ENCODE data around the gene ZNF664.

Gene ZNF664

DNA sequence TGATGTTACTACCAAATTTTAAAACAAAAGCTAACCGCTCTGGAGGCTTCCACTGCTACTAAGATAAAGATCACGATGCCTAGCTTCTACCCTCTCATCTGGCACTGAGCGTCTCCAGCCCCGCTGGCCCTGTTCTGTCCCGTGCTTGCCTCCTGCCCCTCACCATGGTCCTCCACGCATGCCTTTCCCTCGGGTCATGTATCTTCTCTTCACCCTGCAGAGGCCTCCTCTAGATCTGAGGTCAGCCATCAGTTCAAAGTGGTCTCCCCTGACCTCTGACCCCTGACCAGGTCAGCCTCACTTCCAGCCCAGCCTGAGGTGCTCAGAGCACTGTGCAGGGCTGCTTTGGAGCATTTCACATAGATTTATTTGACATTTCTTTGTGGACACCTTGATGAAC, 28.3 kb downstream of the ZNF664 start:
- Histone ChIP-seq H3K4me3 (ENCODE audit: extremely low read depth, insufficient read depth, low read length, poor library complexity, severe bottlenecking) (no peak overlapping the region), H3K9me3 (ENCODE audit: control insufficient read depth, low read length) (no peaks in the 10 kb centered on the region), H3K36me3 (ENCODE audit: control insufficient read depth, insufficient read depth, low read length) (peaks cover 83% of the 10 kb centered on the region), H3K27ac (ENCODE audit: low read depth, low read length, severe bottlenecking) (no peak overlapping the region), H3K4me1 (ENCODE audit: control insufficient read depth, insufficient read depth, low read length, poor library complexity, severe bottlenecking) (peaks cover 18% of the 10 kb centered on the region)
- 98% methylated on average over 5 to 6 of the region's 7 CpGs for WGBS, 2 experiments (ENCODE audit: insufficient coverage in 2 of 2)

DNA sequence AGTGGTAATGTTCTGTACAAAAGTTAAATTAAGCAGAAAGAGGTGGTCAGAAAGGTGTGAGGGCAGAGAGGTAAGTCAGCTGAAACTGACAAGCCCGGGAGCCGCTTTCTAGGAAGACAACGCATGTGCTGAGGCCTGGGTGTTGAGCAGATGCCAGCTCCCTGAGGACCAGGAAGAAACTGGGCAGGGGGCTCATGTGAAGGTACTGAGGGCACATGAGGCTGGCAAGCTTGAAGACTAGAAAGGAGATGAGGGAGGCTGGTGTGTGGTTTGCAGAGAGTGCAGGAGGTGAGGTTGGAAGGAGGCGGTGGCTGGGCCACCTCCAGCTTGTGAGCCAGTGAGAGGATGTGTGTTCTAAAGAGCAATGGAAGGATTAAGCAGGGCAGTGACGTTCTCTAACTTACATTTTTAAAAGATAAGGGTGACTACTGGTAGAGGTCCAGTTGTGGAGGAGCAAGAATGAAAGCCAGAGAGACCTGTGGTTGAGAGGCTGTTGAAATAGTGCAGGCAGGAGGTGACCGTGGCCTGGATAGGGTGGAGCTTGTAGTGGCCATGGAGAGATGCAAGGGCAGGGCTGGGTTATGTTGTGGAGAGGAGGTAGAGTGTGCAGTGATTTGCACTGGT, 29.1 kb downstream of the ZNF664 start:
- Histone ChIP-seq H3K4me3 (ENCODE audit: extremely low read depth, insufficient read depth, low read length, poor library complexity, severe bottlenecking) (no peak overlapping the region), H3K27ac (ENCODE audit: low read depth, low read length, severe bottlenecking) (no peak overlapping the region), H3K9me3 (ENCODE audit: control insufficient read depth, low read length) (no peaks in the 10 kb centered on the region), H3K4me1 (ENCODE audit: control insufficient read depth, insufficient read depth, low read length, poor library complexity, severe bottlenecking) (peaks cover 10% of the 10 kb centered on the region), H3K36me3 (ENCODE audit: control insufficient read depth, insufficient read depth, low read length) (peaks cover 80% of the 10 kb centered on the region)
- 94 to 98% methylated on average over 5 to 6 of the region's 6 CpGs for WGBS, 2 experiments (ENCODE audit: insufficient coverage in 2 of 2)

DNA sequence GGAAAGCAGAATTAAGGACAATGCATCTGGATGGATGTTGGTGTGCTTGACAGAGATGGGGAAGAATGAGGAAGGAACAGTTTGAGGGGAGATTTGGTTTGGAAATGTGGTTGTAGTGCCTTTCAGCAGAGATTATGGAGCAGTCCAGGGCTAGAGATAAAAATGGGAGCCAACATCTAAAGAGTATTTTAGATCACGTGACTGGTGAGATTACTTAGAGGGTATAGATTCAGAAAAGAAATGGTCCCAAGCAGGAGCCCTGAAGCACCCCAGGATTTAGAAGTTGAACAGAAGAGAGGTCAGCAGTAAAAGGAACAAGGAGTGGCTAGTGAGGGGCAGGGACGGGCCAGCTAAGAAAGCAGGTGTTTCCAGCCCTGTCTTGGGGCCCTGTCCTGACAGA, 29.6 kb downstream of the ZNF664 start:
- Histone ChIP-seq H3K9me3 (ENCODE audit: control insufficient read depth, low read length) (no peaks in the 10 kb centered on the region), H3K36me3 (ENCODE audit: control insufficient read depth, insufficient read depth, low read length) (peaks cover 75% of the 10 kb centered on the region)
- 92 to 100% methylated on average over 2 of the region's 2 CpGs for WGBS, 2 experiments (ENCODE audit: insufficient coverage in 2 of 2)

DNA sequence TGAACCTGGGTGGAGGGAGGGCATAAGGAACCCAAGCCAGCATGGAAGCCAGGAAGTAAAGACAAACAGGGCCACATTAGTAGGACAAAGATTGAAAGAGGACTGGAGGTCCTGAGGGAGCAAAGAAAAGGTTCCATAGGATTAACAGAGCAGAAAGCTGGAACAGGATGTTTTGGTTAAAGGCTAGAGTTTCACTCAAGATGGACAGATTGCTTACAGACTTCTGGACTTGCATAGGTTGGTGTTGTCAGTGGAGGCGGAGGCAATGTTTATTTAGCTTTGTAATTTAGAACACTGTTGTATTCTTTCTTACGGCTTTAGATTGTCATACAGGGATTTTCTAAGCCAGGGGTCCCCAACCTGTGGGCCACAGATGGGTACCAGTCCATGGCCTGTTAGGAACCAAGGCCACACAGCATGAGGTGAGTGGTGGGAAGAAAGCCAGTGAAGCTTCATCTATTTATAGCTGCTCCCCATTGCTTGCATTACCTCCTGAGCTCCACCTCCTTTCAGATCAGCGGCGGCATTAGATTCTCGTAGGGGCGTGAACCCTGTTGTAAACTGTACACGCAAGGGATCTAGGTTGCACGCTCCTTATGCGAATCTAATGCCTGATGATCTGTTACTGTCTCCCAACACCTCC, 31.3 kb downstream of the ZNF664 start:
- Histone ChIP-seq H3K4me1 (ENCODE audit: control insufficient read depth, insufficient read depth, low read length, poor library complexity, severe bottlenecking) (peaks cover 3% of the 10 kb centered on the region), H3K27ac (ENCODE audit: low read depth, low read length, severe bottlenecking) (no peak overlapping the region), H3K4me3 (ENCODE audit: extremely low read depth, insufficient read depth, low read length, poor library complexity, severe bottlenecking) (no peak overlapping the region), H3K9me3 (ENCODE audit: control insufficient read depth, low read length) (no peaks in the 10 kb centered on the region), H3K36me3 (ENCODE audit: control insufficient read depth, insufficient read depth, low read length) (peaks cover 73% of the 10 kb centered on the region)
- WGBS, 2 experiments (ENCODE audit: insufficient coverage in 2 of 2) = 100% methylated on average over 3 to 9 of the region's 9 CpGs

More for the DNA sequence above, 29.6 kb downstream of the ZNF664 start:
- Histone ChIP-seq H3K4me1 (ENCODE audit: control insufficient read depth, insufficient read depth, low read length, poor library complexity, severe bottlenecking) (peaks cover 7% of the 10 kb centered on the region), H3K4me3 (ENCODE audit: extremely low read depth, insufficient read depth, low read length, poor library complexity, severe bottlenecking) (no peak overlapping the region), H3K27ac (ENCODE audit: low read depth, low read length, severe bottlenecking) (no peak overlapping the region)

GRCh38 chr12:124006085-124006845, 33.2 kb downstream of the ZNF664 start:
- Histone ChIP-seq H3K36me3 (ENCODE audit: control insufficient read depth, insufficient read depth, low read length) (peaks cover 65% of the 10 kb centered on the region), H3K27ac (ENCODE audit: low read depth, low read length, severe bottlenecking) (no peak overlapping the region), H3K9me3 (ENCODE audit: control insufficient read depth, low read length) (no peaks in the 10 kb centered on the region), H3K4me1 (ENCODE audit: control insufficient read depth, insufficient read depth, low read length, poor library complexity, severe bottlenecking) (peaks cover 3% of the 10 kb centered on the region), H3K4me3 (ENCODE audit: extremely low read depth, insufficient read depth, low read length, poor library complexity, severe bottlenecking) (no peak overlapping the region)
- WGBS, 2 experiments (ENCODE audit: insufficient coverage in 2 of 2) = 84 to 93% methylated on average over 8 to 9 of the region's 11 CpGs

GRCh38 chr12:124006846-124007713, 34.1 kb downstream of the ZNF664 start:
- peaks cover 3% of the 10 kb centered on the region for H3K4me1 ChIP-seq (ENCODE audit: control insufficient read depth, insufficient read depth, low read length, poor library complexity, severe bottlenecking)
- no peak overlapping the region for H3K4me3 ChIP-seq (ENCODE audit: extremely low read depth, insufficient read depth, low read length, poor library complexity, severe bottlenecking)
- no peaks in the 10 kb centered on the region for H3K9me3 ChIP-seq (ENCODE audit: control insufficient read depth, low read length)
- 82 to 92% methylated on average over 6 to 8 of the region's 14 CpGs for WGBS, 2 experiments (ENCODE audit: insufficient coverage in 2 of 2)
- peaks cover 65% of the 10 kb centered on the region for H3K36me3 ChIP-seq (ENCODE audit: control insufficient read depth, insufficient read depth, low read length)
- no peak overlapping the region for H3K27ac ChIP-seq (ENCODE audit: low read depth, low read length, severe bottlenecking)

DNA sequence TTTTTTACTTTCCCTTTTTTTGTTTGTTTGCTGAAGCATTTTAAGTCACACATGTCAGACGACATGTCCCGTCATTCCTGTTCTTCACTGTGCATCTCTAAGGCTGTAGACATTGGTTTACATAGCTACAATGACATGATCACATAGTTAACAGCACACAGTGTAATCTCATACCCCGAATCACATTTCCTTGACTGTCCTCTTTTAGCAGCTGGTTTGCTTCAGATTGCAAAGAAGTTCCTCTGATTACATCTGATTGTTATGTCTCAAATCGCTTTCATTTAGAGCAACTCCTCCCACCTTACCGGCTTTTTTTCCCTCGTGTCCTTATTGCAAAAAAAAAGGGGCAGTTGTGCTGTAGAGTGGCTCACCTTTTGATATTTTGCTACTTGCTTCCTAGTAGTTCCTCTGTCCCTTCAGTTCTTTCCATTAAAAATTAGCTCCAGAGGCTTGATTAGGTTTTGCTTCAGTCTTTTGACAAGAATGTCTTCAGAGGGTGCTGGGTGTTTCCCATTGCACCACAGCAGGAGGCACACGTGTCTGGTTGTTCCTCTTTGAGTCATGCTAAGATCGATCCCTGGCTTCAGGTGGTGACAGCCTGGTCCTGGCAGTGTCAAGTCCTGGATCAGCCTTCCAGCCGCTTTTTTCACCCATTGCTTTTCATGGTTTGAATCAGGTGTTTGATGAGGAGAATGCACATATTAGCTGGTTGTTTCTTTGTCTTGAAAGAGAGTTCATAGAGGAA, 35.0 kb downstream of the ZNF664 start:
- no peak overlapping the region for H3K27ac ChIP-seq (ENCODE audit: low read depth, low read length, severe bottlenecking)
- 84 to 86% methylated on average over 6 of the region's 9 CpGs for WGBS, 2 experiments (ENCODE audit: insufficient coverage in 2 of 2)
- no peak overlapping the region for H3K4me3 ChIP-seq (ENCODE audit: extremely low read depth, insufficient read depth, low read length, poor library complexity, severe bottlenecking)
- H3K9me3 ChIP-seq (ENCODE audit: control insufficient read depth, low read length) = no peaks in the 10 kb centered on the region
- H3K4me1 ChIP-seq (ENCODE audit: control insufficient read depth, insufficient read depth, low read length, poor library complexity, severe bottlenecking) = peaks cover 3% of the 10 kb centered on the region
- H3K36me3 ChIP-seq (ENCODE audit: control insufficient read depth, insufficient read depth, low read length) = peaks cover 67% of the 10 kb centered on the region

DNA sequence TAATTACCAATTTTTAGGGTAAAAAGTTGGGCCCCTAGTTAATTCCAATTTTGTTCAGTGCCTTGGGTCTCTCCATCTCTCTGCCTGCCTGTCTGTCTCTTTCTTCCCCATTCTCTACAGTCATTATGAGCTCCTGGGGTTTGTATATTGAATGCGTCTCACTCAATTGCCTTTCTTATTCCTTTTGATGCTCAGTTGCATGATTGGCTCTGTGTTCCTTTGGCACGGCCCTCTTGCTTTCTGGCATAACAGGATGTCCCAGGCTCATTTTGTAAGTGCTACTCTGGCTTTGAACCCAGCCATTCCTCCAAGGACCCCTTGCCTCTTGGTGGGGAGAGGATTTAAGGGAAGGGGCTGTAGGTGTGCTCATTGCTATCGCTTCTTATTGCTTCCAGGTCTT, 35.6 kb downstream of the ZNF664 start:
- Histone ChIP-seq H3K4me3 (ENCODE audit: extremely low read depth, insufficient read depth, low read length, poor library complexity, severe bottlenecking) (no peak overlapping the region), H3K36me3 (ENCODE audit: control insufficient read depth, insufficient read depth, low read length) (peaks cover 67% of the 10 kb centered on the region), H3K9me3 (ENCODE audit: control insufficient read depth, low read length) (no peaks in the 10 kb centered on the region), H3K4me1 (ENCODE audit: control insufficient read depth, insufficient read depth, low read length, poor library complexity, severe bottlenecking) (peaks cover 3% of the 10 kb centered on the region), H3K27ac (ENCODE audit: low read depth, low read length, severe bottlenecking) (no peak overlapping the region)
- WGBS, 2 experiments (ENCODE audit: insufficient coverage in 2 of 2) = 93% methylated on average over 2 of the region's 3 CpGs; no CpG with 5 or more reads in 1 of the 2 experiments

- H3K27ac ChIP-seq (ENCODE audit: low read depth, low read length, severe bottlenecking) = no peak overlapping the region
- H3K4me1 ChIP-seq (ENCODE audit: control insufficient read depth, insufficient read depth, low read length, poor library complexity, severe bottlenecking) = peaks cover 3% of the 10 kb centered on the region
- WGBS, 2 experiments (ENCODE audit: insufficient coverage in 2 of 2) = 92 to 93% methylated on average over 3 to 4 of the region's 6 CpGs
- H3K4me3 ChIP-seq (ENCODE audit: extremely low read depth, insufficient read depth, low read length, poor library complexity, severe bottlenecking) = no peak overlapping the region
- no peaks in the 10 kb centered on the region for H3K9me3 ChIP-seq (ENCODE audit: control insufficient read depth, low read length)
- H3K36me3 ChIP-seq (ENCODE audit: control insufficient read depth, insufficient read depth, low read length) = peaks cover 64% of the 10 kb centered on the region
Observed at GRCh38 chr12:124009781-124010180, 36.8 kb downstream of the ZNF664 start.

DNA sequence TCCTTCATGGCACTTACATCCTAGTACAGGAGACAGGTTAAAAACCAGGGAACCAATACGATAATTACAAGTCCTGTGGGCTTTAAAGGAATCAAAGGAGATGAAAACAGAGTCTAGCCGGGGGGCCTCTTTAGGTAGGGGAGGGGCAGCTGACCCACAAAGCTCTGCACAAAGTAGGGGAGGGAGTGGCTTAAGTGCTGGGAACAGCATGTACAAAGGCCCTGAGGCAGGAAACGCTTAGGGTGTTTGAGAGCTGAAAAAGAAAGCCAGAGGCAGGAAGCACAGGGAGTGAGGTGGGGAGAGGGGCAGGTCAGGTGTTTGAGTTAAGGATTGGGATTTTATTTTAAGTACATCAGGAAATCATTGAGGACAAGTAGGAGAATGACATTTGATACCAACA, 37.7 kb downstream of the ZNF664 start:
- peaks cover 67% of the 10 kb centered on the region for H3K36me3 ChIP-seq (ENCODE audit: control insufficient read depth, insufficient read depth, low read length)
- no peaks in the 10 kb centered on the region for H3K9me3 ChIP-seq (ENCODE audit: control insufficient read depth, low read length)
- H3K27ac ChIP-seq (ENCODE audit: low read depth, low read length, severe bottlenecking) = no peak overlapping the region
- no peak overlapping the region for H3K4me3 ChIP-seq (ENCODE audit: extremely low read depth, insufficient read depth, low read length, poor library complexity, severe bottlenecking)
- 85 to 89% methylated on average over 3 of the region's 3 CpGs for WGBS, 2 experiments (ENCODE audit: insufficient coverage in 2 of 2)
- peaks cover 3% of the 10 kb centered on the region for H3K4me1 ChIP-seq (ENCODE audit: control insufficient read depth, insufficient read depth, low read length, poor library complexity, severe bottlenecking)
